Retinal pigment epithelial cell (primary cell): ENCODE data around the gene SND1.
A peak's percentile ranks its signal among the peaks of the same experiment; 100 is the strongest.

Experiments
- DNase-seq: peaks from one replicate; pipeline ENCODE4 v3.0.0-alpha.2; 2010; ENCODE audit warnings: low read depth
- H3K4me3 ChIP-seq: 2 replicates; pipeline ENCODE4 v1.5.1; 2011; ENCODE audit warnings: mild to moderate bottlenecking, low read length, control low read depth, moderate library complexity
- CTCF ChIP-seq: conservative IDR thresholded peaks from 2 replicates; pipeline ENCODE4 v1.5.1; 2011; ENCODE audit warnings: low read depth, low read length, control low read depth, inconsistent platforms

SND1 gene

DNA sequence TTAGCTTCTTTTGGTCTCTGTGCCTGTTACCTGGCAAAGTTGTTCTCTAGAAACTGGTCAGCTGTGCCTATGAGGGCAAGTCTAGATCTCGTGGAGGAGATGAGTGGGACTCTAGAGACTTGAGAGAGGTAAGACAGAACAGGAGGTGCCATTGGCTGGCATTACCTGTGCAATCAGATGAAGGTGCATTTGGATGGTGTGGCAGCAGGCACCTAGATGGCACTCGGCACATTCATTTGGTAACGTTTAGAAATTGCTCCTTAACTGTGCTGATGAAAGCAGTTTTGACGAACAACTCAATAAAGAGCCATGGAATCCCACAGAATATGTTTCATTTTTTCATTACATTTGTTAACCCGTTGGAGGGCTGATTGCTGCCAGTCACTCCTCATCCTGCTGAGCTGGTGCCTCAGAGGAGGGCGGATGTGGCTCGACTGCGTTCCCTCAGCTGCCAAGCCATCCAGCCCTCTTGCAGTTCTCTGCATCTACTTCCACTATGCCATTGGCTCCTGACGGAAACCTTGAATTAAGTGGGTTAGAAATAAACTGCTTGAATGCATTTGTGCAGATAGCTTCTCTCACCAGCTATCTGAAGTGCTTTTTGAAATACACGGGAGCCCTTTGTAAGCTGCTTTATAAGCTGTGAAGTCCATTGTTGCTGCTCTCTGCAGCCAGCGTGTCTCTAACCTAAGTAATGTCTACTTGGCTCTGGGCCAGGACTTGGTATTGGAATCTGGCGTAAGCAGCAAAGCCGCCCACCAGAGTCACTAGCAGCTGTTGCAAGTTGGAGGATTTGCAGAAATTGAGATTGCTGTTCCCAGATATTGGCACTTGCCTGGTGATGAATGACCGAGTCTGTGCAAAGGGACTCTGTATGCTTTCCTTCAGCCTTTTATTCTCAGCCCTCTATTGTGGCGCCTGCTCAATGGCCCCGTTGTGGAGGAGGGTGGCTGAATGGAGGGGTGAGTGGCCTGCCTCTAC lies 291.8 kb downstream of the SND1 start:
- no peak for TF ChIP-seq CTCF
- H3K4me3 ChIP-seq = peak overlapping the region; percentile 5
- peak; percentile 93 for DNase-seq

- no peak overlapping the region for H3K4me3 ChIP-seq
- no peak for DNase-seq
- TF ChIP-seq CTCF = no peak
Observed at GRCh38 chr7:127946111-127946510, 294.1 kb downstream of the SND1 start.

- no peak overlapping the region for H3K4me3 ChIP-seq
- TF ChIP-seq CTCF = no peak
- no peak for DNase-seq
Observed at GRCh38 chr7:127946847-127947246, 294.9 kb downstream of the SND1 start.

DNA sequence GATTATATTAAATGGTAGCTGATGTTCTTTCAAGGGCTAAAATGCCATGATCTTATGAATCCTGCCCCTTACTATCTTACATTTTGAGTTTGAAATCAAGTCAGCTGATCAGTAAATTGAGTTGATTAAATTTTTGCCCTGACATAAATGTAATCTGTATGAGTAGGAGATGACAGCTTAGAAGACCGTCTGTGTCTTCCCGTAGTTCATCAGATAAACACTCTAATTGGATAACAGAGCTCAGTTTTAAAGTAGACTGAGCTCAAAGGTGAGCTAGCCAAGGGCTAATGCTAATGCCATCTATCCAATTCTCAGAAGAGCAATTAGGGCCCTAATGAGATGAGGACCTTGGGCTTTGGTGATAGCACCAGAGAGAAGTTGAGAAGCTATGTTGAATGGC lies 296.3 kb downstream of the SND1 start:
- TF ChIP-seq CTCF = no peak
- no peak for DNase-seq
- H3K4me3 ChIP-seq = no peak overlapping the region

- H3K4me3 ChIP-seq = no peak overlapping the region
- no peak for DNase-seq
- no peak for TF ChIP-seq CTCF
Observed at GRCh38 chr7:127948930-127949329, 296.9 kb downstream of the SND1 start.

GRCh38 chr7:127949769-127950222 lies 297.8 kb downstream of the SND1 start:
- no peak for TF ChIP-seq CTCF

More at GRCh38 chr7:127949769-127950222, 297.8 kb downstream of the SND1 start:
- H3K4me3 ChIP-seq = no peak overlapping the region
- no peak for DNase-seq
